OCI-LY7 (cell line): ENCODE measurements around the gene UTP14C. TPM values are rescaled to one million over a fixed set of nuclear protein-coding genes. Genes with fewer than 3 reads are reported as not detected.
"Not testable (repeated sequence)": the region's sequence is repeated elsewhere in the genome, so short reads cannot be mapped to it uniquely, and the experiment has no call there.

ENCODE experiments used
- BruUV-seq: library from RNA; stranded (reverse); fragments of 400-500 nt; replicated peaks from 2 replicates; lab custom pipeline; 2021; lab: Mats Ljungman, UMichigan
- CTCF ChIA-PET: fragments of 300-600 bp; sonication (Branson Sonifier 250); formaldehyde crosslinking; loops from one replicate; lab custom pipeline; 2022; ENCODE audit warnings: antibody characterized with exemption; ENCODE audit not compliant: unreplicated experiment; lab: Charles Lee
- POLR2A ChIA-PET: fragments of 300-600 bp; sonication (Branson Sonifier 250); formaldehyde crosslinking; loops from one replicate; lab custom pipeline; 2022; ENCODE audit warnings: antibody characterized with exemption; lab: Charles Lee
- DNase-seq: peaks from one replicate; pipeline ENCODE4 v3.0.0-alpha.2; 2015; ENCODE audit warnings: low spot score
- H2AFZ ChIP-seq: fragments of 200-600 bp; sonication (generic), shearing (Covaris generic); 2 replicates; pipeline ENCODE4 v1.6.1; 2014; ENCODE audit warnings: mild to moderate bottlenecking, antibody characterized with exemption, low read length, moderate library complexity
- H3K27ac ChIP-seq: fragments of 200-600 bp; sonication (generic); 2 replicates; pipeline ENCODE4 v1.5.1; 2014; ENCODE audit warnings: mixed run types, low read depth, mild to moderate bottlenecking, moderate library complexity, low read length, inconsistent platforms; ENCODE audit not compliant: poor library complexity, severe bottlenecking
- H3K36me3 ChIP-seq: fragments of 200-600 bp; sonication (generic); 2 replicates; pipeline ENCODE4 v1.6.1; 2014; ENCODE audit warnings: mild to moderate bottlenecking, antibody characterized with exemption, low read length, moderate library complexity, mixed read lengths; ENCODE audit not compliant: insufficient read depth
- H3K4me1 ChIP-seq: fragments of 200-600 bp; sonication (generic); 2 replicates; pipeline ENCODE4 v1.5.1; 2014; ENCODE audit warnings: mild to moderate bottlenecking, low read length; ENCODE audit not compliant: insufficient read depth, poor library complexity, severe bottlenecking
- H3K4me2 ChIP-seq: fragments of 200-600 bp; sonication (generic); 2 replicates; pipeline ENCODE4 v1.6.1; 2014; ENCODE audit warnings: mild to moderate bottlenecking, low read length
- H3K4me3 ChIP-seq: fragments of 200-600 bp; sonication (generic); 2 replicates; pipeline ENCODE4 v1.5.1; 2014; ENCODE audit warnings: mild to moderate bottlenecking, low read depth, low read length; ENCODE audit not compliant: poor library complexity, severe bottlenecking
- H3K79me2 ChIP-seq: fragments of 200-600 bp; sonication (generic); 2 replicates; pipeline ENCODE4 v1.6.1; 2016; ENCODE audit warnings: low read depth, mild to moderate bottlenecking, low read length, moderate library complexity, mixed read lengths; ENCODE audit not compliant: insufficient read depth
- H3K9me2 ChIP-seq: fragments of 200-600 bp; sonication (generic); 2 replicates; pipeline ENCODE4 v1.6.1; 2016; ENCODE audit warnings: mild to moderate bottlenecking, low read length, mixed read lengths; ENCODE audit not compliant: insufficient read depth
- H3K9me3 ChIP-seq: fragments of 200-600 bp; sonication (generic); 2 replicates; pipeline ENCODE4 v1.6.1; 2014; ENCODE audit warnings: mild to moderate bottlenecking, mixed run types, low read length, mixed read lengths
- H4K20me1 ChIP-seq: fragments of 200-600 bp; sonication (generic); 2 replicates; pipeline ENCODE4 v1.6.1; 2014; ENCODE audit warnings: mild to moderate bottlenecking, antibody characterized with exemption, low read length, moderate library complexity, mixed read lengths; ENCODE audit not compliant: insufficient read depth
- EZH2phosphoT487 ChIP-seq: fragments of 200-600 bp; sonication (generic); IDR thresholded peaks from 2 replicates; pipeline ENCODE4 v1.6.1; 2018; ENCODE audit warnings: low read depth, borderline replicate concordance, mild to moderate bottlenecking, mixed run types, antibody characterized with exemption, low read length, moderate library complexity, mixed read lengths
- intact Hi-C: fragments of 100-400 bp; cut with micrococcal nuclease; formaldehyde crosslinking; loops from one replicate; pipeline ENCODE4 v1.10.0; 2022; ENCODE audit not compliant: unreplicated experiment
- total RNA-seq, 2 experiments: library from RNA; depleted of rRNA in 1 of 2; stranded (reverse); fragments of >200 nt in 1 of 2; shearing (Covaris generic) in 1 of 2; gene quantifications; 2 replicates each; pipeline ENCODE4 v1.2.3, GENCODE V29; 2014 to 2022
- TF ChIP-seq, protein P1 (sequence below): fragments of 200-600 bp; sonication (generic); conservative IDR thresholded peaks from 2 replicates; pipeline ENCODE4 v1.5.1; 2014; ENCODE audit warnings: mild to moderate bottlenecking, antibody characterized with exemption, low read length, moderate library complexity, mixed read lengths

The UTP14C gene
- total RNA-seq, 2 experiments from 2014 or later = 7.3 to 11.5 TPM

GRCh38 chr13:52051400-52051799 lies 26.9 kb downstream of the UTP14C start:
- DNase-seq = no peak
- CTCF ChIA-PET = no interaction called here

GRCh38 chr13:52053460-52053859 lies 29.0 kb downstream of the UTP14C start:
- Histone ChIP-seq H3K36me3 (no peaks in the 10 kb centered on the region), H3K9me2 (no peaks in the 10 kb centered on the region), H3K9me3 (no peaks in the 10 kb centered on the region), H3K27ac (no peak overlapping the region), H4K20me1 (no peaks in the 10 kb centered on the region), H3K4me3 (no peak overlapping the region), H2AFZ (no peak overlapping the region), H3K4me2 (no peak overlapping the region), H3K4me1 (no peaks in the 10 kb centered on the region), H3K79me2 (no peaks in the 10 kb centered on the region)
- intact Hi-C loops = no loop called here
- TF ChIP-seq EZH2phosphoT487 = no peak
- TF ChIP-seq, protein P1, sequence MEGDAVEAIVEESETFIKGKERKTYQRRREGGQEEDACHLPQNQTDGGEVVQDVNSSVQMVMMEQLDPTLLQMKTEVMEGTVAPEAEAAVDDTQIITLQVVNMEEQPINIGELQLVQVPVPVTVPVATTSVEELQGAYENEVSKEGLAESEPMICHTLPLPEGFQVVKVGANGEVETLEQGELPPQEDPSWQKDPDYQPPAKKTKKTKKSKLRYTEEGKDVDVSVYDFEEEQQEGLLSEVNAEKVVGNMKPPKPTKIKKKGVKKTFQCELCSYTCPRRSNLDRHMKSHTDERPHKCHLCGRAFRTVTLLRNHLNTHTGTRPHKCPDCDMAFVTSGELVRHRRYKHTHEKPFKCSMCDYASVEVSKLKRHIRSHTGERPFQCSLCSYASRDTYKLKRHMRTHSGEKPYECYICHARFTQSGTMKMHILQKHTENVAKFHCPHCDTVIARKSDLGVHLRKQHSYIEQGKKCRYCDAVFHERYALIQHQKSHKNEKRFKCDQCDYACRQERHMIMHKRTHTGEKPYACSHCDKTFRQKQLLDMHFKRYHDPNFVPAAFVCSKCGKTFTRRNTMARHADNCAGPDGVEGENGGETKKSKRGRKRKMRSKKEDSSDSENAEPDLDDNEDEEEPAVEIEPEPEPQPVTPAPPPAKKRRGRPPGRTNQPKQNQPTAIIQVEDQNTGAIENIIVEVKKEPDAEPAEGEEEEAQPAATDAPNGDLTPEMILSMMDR = no peak
- DNase-seq = no peak
- ChIA-PET CTCF (no interaction called here), POLR2A (interaction anchor here (0.7 kb wide), 1 partner anchor 183 kb away, joined by 3 read pairs; no protein-coding TSS in a partner anchor)
- BruUV-seq = no TSS peak

More at GRCh38 chr13:52051400-52051799, 26.9 kb downstream of the UTP14C start:
- Histone ChIP-seq H3K79me2 (no peaks in the 10 kb centered on the region), H3K36me3 (no peaks in the 10 kb centered on the region), H2AFZ (no peak overlapping the region), H4K20me1 (no peaks in the 10 kb centered on the region), H3K9me2 (no peaks in the 10 kb centered on the region), H3K4me1 (no peaks in the 10 kb centered on the region), H3K9me3 (no peaks in the 10 kb centered on the region), H3K4me2 (no peak overlapping the region), H3K4me3 (no peak overlapping the region), H3K27ac (no peak overlapping the region)
- TF ChIP-seq, protein P1 = no peak
- no peak for TF ChIP-seq EZH2phosphoT487
- intact Hi-C loops = no loop called here
- BruUV-seq = no TSS peak
- POLR2A ChIA-PET = interaction anchor here (0.6 to 1.0 kb wide), 3 partner anchors 10 to 58 kb away, joined by 3 to 5 read pairs (median 3); no protein-coding TSS in a partner anchor

DNA sequence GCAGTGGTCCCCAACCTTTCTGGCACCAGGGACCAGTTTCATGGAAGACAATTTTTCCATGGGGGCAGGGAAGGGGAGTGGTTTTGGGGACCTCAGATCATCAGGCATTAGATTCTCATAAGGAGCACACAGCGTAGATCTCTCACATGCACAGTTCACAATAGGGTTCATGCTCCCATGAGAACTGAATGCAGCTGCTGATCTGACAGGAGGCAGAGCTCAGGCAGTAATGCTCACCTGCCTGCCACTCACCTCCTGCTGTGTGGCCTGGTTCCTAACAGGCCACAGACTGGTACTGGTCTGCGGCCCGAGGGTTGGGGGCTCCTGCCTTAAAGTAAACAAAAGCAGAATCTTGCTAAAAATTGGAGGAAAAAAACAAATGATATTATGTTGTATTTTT lies 36.6 kb downstream of the UTP14C start:
- H3K36me3 ChIP-seq, BruUV-seq, CTCF ChIA-PET, H3K9me3 ChIP-seq, H3K4me3 ChIP-seq, H3K27ac ChIP-seq, H3K79me2 ChIP-seq, DNase-seq, intact Hi-C loops, H2AFZ ChIP-seq, H4K20me1 ChIP-seq, H3K9me2 ChIP-seq, H3K4me1 ChIP-seq, H3K4me2 ChIP-seq: not testable (repeated sequence)
- POLR2A ChIA-PET = interaction anchor here (0.6 to 0.9 kb wide), 2 partner anchors 10 to 13 kb away, joined by 3 read pairs; no protein-coding TSS in a partner anchor
